WI38 (cell line): ENCODE data around the gene CCNE1.

Source experiments
- H3K4me3 ChIP-seq: 2 replicates; pipeline ENCODE4 v1.5.1; 2011; ENCODE audit warnings: low read depth, mild to moderate bottlenecking, control low read depth, low read length
- TF ChIP-seq, protein P1 (sequence below): IDR thresholded peaks from 2 replicates; pipeline ENCODE4 v1.5.1; 2012; ENCODE audit warnings: low read depth, mild to moderate bottlenecking, control low read depth, low read length

The CCNE1 gene

DNA sequence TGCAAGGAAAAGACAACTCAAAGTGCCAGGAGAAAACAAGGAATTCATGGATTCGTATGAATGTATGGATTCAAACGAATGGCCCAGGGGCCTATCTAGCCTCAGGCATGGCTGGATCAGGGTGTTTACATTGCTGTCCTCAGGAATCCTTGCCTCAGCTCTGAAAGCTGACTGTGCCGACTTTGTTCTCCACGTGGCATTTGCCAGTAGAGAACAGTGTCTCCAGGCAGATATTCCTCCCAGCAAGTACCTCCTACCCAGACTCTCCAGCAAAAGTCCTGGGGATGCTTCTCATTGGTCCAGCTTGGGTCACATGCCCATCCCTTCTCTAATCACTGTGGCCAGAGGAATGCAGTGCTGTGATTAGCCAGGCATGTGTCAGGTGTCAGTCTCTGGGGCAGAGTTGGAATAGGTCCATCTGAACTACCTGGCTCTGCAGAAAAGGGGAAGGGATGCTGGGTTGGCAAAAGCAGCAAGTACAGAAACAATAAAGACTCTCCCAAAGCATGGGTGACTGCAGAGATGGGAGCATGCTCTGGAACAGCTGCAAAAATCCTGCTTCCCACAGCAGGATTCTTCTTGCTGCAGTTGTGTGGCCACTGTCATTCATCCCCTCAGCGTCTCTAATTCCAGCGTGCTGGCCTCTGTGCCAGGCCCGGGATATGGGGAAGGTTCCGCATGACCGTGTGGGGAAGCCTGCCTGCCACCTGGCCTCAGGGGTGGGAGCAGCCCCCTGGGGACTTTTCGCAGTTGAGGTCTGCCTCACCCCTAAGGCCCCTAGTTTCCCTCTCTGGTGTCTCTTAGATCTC lies 30.0 kb downstream of the CCNE1 start:
- TF ChIP-seq, protein P1, sequence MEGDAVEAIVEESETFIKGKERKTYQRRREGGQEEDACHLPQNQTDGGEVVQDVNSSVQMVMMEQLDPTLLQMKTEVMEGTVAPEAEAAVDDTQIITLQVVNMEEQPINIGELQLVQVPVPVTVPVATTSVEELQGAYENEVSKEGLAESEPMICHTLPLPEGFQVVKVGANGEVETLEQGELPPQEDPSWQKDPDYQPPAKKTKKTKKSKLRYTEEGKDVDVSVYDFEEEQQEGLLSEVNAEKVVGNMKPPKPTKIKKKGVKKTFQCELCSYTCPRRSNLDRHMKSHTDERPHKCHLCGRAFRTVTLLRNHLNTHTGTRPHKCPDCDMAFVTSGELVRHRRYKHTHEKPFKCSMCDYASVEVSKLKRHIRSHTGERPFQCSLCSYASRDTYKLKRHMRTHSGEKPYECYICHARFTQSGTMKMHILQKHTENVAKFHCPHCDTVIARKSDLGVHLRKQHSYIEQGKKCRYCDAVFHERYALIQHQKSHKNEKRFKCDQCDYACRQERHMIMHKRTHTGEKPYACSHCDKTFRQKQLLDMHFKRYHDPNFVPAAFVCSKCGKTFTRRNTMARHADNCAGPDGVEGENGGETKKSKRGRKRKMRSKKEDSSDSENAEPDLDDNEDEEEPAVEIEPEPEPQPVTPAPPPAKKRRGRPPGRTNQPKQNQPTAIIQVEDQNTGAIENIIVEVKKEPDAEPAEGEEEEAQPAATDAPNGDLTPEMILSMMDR = no peak
- H3K4me3 ChIP-seq = no peak overlapping the region

DNA sequence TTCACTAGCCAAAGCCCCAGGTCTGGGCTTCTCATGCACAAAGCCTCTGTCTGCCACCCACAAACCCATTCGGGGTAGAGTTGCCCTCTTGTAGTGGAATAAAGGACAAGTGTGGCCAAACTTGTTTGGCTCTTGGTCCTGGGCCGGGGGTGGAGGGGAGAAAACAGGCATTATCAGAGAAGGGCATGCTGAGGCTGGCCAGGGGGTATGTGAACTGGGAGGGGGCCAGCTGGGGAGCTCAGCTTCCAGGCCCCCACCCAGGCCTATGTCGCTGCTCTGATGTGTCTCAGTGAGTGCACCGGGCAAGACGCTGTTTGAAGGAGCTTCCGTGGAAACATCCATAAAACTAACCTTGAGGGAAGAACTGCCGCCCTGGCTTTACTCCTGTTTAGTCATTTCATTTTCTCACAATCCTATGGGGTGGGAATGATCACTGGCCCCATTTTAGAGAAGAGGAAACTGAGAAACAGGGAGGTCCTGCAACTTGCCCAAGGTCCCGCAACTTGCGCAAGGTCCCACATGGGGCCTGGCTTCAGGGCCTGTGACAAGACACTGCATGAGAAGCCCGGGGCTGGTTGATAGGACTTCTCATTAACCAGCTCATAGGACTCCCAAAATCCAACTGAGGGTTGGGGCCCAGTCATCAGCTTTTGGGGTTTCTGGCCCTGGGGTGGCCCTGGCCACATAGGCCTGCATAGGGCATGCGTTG lies 30.8 kb downstream of the CCNE1 start:
- TF ChIP-seq, protein P1 = no peak
- H3K4me3 ChIP-seq = no peak overlapping the region

DNA sequence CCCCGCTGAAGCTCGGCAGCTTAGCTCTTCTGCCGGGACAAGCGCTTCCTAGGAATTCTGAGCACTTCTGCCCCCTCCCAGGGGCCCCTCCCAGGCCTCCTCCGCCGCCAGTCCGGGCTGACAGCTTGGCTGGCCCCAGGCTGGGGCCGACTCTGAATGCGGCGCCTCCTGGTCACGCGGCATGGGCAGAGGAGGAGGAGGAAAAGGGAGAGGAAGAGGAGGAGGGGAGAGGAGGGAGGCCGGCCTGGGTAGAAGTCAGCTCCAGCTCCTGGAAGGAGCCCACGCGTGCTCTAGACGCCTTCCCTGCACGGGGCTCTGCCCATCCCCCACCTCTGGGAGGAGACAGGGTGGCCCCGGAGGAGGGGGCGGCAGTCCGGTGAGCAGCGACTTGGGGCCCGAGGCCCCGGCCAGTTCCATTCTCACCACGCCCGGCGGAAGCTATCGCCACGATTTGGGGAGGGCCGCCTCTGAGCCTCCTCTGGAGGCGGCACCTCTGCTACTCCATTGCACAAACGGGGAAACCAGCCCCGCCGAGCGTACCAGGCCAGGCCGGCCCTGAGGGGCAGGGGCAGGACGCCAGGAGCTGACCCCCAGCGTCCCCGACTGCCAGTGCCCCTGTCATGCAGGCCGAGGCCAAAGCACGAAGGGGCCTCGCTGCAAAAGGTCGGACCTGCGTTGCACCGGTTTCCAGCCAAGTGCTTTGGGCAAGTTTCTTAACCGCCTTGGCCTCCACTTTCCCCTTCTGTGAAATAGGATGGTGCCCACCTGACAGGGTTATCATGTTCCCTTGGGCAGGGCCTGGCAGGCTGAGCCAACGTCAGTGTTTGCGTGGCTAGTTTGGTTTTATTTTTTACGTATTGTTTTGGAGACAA lies 31.6 kb downstream of the CCNE1 start:
- peak overlapping the region; percentile 10; the same call in 1 of the 2 replicates for H3K4me3 ChIP-seq
- TF ChIP-seq, protein P1 = no peak

DNA sequence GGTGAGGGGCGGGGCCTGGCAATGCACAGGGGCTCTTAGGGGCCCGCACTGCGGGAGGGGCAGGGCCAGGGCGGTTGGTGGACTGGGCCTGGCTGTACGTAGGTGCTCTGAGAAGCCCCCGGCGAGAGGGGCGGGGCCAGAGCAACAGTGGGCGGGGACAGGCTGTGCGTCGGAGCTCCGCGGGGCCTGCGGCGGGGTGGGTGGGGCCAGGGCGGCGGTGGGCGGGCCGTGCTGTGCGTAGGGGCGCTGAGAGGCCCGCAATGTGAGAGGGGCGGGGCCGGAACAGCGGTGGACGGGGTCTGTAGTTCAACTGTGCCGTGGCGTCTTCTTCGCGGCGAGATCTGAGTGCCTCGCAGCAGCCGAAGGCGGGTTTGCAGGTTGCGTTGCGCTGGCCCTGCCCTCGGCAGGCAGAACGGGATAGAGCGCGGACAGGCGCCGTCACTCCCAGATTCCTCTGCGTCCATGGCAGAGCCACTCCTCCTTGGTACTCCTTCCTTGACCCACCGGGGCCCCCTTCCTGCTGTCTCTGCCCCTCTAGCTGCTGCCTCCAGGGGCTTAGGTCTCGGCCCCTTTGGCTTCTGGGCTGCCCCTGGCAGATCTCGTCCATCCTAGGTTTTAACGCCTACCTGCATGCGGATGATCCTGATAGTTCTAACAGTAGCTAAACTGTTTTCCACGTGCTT lies 33.2 kb downstream of the CCNE1 start:
- H3K4me3 ChIP-seq = peak overlapping the region; percentile 58
- TF ChIP-seq, protein P1 = no peak

DNA sequence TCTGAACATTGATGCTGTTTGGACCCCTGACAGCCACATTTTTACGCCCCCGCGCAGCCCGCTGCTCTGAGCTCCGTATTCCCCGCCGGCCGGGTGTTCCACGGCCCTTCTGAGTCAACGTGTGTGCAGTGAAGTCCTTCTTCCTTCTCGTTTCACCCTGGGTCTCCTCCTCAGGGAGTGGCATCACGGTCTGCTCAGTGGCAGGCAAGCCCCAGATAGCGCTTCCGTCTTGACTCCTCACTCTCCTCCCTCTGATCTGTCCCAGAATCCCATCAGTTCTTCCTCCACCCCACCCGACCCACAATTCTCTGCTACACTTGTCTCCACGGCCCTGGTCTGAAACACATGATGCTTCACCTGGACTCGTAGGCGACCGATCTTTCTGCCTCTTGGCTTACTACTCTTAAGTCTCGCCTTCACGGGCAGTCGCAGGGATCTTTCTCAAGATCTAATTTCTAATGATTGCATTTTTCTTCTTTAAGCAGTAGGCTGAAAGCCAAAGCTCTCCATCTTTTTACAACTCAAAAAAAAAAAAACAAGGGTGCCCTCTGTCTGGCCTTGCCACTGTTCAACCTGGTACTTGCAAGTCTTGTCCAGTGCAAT lies 33.9 kb downstream of the CCNE1 start:
- TF ChIP-seq, protein P1 = no peak
- H3K4me3 ChIP-seq = peak overlapping the region; percentile 58

DNA sequence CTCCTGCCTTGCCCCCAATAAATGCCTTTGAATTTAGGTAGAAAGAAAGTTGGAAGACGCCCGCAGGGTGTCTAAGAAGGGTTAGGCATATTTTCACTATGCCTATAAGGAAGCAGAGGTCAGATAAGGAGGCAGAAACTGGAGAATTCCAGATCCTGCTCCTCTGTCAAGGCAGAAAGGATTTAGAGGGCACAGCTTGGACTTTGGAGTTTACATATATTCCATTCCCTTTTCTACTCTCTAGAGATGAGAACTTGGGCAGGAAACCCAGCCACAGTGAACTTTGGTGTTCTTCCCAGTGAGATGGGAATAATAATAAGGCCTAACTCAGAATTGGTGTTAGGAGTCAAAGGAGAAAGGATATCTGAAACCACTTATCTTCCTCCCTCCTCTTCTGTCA lies 37.4 kb downstream of the CCNE1 start:
- TF ChIP-seq, protein P1 = no peak
- no peak overlapping the region for H3K4me3 ChIP-seq
